Ureter (tissue), 1 donor: ENCODE measurements around the gene ANKRD18A. TPM values are rescaled to one million over a fixed set of nuclear protein-coding genes. Genes with fewer than 3 reads are reported as not detected.

Experiments
- DNase-seq: peaks from one replicate; pipeline ENCODE4 v3.0.0-alpha.2; 2020; ENCODE audit warnings: low spot score
- total RNA-seq: library from RNA; stranded (reverse); gene quantifications from one replicate; pipeline ENCODE4 v1.2.4, GENCODE V29; 2023
- donor health status: DM: yes; HTN: yes; CAD: no.

Gene ANKRD18A
- 16.6 TPM for total RNA-seq

DNA sequence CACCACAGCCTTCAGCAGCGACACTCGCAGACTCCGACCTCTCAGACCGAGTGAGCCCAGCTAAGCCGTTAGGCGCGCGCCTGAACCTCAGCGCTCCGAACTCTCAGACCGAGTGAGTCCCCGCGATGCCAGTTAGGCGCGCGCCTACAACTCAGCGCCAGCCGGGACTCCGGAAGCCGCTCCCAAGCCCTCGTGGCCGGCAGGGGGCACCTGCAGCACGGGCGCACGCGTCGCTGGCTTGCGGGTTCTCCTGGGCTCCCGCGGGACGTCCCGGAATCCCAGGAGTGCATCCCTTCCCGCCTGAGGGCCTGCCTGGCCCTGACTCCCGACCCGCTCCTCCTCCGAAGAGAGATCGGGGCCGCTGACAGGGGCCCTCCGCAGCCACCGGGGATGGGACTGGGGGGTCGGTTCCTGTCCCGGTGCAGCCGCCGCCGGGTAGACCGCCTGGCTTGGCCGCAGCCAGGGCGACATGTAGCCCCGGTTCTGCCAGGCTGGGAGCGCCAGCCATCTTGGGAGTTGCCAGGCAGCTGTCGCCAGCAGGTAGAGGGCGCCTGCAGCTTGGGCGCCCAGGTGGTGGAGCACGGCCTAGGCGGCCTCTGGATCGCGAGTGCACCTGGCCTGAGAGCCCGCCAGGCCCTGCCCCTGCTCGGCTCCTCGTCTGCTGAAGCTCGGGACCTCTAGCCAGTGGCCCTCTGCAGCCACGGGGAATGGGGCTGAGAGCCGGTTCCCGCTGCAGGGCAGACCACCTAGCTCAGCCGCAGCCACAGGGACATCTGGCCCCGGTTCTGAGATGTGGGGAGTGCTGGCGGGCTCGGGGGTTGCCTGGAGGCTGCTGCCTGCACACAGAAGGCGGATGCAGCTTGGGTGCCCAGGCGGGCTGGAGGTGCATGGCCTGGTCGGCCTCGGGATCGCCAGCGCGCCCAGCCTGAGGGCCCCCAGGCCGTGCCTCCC lies at the start of gene ANKRD18A:
TSS of gene ANKRD18A (minus strand) at position 114 of the 951 bp plus-strand sequence. CDS start 311 bp downstream, outside the sequence.
- peak; percentile 78 for DNase-seq

DNA sequence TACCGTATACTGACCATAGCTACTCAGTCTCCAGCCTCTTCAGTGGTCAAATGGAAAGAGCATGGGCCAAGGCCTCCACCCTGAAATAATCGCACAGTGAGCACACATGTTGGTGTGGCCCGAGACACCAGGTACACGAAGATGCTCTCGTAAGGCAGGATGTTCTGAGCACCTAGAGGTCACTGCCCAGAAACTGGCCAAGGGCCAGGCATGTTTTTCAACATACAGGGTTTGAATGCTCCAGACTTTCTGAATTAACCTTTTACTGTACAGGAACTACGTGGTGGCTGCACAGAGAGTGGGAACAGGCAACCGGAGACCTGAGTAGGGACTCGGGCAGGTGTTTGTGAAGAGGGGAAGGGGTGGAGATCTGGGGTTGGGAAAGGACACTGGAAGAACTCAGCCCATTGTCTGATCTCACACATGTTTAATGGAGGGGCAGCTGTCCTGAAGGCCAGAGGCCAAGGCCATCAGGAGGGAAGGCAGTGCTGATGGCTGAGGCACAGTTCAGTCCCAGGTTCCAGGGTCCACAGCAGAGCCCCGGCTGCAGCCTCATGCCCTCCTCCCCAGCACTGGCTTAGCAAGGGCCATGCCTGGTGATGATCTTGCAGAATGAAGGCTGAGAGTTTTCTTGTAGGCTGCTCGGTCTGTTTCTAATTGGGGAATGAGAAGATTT lies 48.5 kb upstream of the ANKRD18A start:
- no peak for DNase-seq

DNA sequence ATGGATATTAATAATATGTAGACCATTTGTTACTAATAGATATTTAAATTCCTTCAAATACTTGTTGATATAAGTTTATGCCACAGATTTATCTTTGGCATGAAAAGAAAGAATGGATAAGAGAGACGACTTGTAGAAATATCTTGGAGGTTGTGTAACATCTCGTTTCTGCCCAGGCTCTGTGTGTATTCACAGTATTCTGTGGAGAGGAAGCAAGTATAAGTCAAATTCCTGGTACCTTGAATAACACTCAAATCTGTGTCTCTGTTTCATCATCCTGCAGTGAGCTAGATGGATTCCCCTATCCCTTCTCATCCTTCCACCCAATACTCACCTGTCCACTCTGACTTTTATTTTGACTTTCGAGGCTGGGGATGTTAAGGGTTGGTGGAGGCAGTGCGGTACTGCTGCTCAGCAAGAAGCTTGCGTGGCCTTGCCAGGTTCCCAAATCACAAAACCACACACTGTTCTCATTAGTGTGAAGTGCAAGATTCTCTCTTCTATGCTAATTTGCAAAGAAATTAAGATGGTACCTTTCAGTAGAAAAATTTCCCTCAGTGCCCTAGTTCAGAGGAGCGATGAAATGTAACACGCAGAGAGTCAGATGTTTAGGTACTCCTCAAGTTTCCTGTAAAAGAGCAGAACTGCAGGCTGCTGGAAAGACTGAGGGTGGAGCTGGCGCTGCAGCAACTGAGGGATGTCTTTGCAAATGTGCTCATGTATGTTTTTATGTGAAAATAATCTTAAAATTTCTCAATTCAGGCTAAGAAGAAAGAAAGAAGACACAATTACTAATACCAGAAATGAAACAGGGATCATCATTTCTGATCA lies 42.6 kb upstream of the ANKRD18A start:
- no peak for DNase-seq

DNA sequence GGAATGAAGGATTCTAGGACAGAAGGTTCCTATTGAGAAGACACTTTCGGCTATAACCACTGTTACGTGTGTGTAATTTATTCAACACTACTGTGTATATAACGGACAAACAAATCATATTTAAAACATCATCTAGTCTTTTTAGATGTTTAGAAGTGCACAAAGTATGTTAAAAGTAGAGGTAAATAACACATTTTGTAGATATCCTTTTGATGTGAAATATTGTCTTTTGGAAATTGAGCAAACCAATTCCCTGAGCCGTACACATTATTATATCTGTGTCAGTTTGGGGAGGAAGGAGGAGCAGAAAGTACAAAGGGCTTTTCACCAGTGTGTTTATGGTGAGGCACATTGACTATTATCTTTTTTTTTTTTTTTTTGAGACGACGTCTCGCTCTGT lies 39.1 kb upstream of the ANKRD18A start:
- DNase-seq: no peak

DNA sequence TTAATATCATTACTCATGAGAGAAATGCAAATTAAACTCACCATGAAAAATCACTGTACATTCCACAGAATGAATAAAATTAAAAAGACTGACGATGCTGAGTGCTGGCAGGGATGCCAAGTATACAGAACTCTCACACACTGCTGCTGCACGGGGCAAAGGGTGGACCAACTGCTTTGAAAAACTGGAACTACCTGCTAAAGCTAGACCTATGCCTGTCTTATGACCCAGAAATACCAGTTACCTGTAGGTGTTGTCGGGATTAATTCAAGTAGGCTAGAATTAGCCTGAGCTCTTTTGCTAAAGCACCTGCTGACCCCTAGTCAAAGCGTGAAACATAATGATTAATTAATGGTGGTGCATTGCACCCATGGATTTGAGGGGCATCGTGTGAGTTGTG lies 36.5 kb upstream of the ANKRD18A start:
- no peak for DNase-seq

DNA sequence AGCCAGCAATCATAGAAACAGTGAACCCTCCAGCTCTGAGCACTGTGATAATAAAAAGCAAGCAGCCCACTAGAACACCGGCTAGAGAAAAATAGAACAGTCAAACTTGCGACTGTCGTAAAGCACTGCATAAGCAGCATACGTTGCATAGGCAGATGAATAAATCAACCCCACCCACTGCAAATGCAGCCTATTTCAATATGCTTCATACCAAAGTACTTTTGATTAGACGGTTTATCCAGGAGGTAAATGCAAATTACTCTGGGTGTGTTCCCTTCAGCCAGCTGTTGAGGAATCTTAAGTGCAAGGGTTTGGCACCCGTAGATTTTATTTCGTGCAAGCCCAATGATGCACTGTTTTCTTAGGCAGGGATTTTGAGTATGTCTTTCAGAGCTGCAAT lies 32.1 kb upstream of the ANKRD18A start:
- no peak for DNase-seq

DNA sequence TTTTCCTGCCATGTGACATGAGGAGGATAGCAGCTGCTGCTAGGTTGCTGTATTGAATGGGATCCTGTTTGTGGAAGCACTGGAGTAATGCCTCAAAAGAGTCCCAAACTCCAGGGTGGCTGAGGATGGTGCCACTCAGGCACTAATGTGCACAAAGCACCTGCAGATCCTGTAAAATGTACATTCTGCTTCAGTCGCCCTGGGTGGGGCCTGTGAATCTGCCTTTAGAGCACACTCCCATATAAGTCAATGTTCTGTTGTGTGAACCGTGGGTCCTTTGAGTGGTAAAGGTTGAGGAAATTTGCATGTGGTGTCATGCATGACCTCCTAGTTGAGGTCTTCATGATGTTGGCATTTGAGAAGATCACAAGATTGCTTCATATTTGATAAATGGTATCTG lies 31.6 kb upstream of the ANKRD18A start:
- no peak for DNase-seq

DNA sequence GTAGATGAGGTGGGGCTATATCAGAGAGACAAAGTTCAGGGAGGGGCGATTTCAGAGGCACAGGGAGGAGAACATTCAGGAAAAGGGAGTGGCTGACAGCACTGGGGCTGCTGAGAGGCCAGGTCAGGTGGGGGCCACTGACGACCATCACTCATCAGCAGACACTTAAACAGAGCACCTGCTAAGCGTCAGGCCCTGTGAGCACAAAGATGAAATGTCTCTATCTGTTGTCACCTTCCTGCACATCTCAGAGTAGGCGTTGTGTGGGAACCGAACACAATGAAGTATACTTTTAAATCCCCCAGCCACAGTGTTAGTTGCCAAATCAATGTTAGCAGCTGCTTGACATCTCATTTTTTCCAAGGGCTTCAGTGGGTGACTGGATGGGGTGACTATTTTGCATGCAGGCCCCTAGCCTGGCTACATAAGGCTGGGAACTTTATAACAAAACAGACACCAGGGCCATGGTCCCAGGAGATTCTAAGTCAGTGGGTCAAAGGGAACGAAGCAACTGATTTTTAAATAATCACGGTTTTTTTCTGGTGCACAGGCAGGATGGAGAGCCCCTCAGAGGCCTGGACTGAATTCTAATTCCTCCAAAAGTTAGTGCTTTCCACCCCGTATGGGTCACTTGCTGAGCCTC lies 31.1 kb upstream of the ANKRD18A start:
- DNase-seq: no peak

DNA sequence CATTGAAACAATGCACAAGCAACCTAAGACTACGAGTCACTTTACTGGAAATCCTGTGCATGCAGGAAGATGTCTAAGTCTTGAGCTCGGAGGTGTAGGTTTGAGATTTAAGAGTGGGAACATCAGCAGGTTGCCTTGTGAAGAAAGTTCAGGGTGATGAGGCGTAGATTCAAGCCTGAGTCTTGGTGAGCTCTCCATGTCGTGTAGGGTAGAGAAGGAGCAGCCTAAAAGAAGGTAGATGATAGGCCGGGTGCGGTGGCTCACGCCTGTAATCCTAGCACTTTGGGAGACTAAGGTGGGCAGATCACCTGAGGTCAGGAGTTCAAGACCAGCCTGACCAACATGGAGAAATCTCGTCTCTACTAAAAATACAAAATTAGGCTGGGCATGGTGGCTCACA lies 30.2 kb upstream of the ANKRD18A start:
- DNase-seq: no peak

DNA sequence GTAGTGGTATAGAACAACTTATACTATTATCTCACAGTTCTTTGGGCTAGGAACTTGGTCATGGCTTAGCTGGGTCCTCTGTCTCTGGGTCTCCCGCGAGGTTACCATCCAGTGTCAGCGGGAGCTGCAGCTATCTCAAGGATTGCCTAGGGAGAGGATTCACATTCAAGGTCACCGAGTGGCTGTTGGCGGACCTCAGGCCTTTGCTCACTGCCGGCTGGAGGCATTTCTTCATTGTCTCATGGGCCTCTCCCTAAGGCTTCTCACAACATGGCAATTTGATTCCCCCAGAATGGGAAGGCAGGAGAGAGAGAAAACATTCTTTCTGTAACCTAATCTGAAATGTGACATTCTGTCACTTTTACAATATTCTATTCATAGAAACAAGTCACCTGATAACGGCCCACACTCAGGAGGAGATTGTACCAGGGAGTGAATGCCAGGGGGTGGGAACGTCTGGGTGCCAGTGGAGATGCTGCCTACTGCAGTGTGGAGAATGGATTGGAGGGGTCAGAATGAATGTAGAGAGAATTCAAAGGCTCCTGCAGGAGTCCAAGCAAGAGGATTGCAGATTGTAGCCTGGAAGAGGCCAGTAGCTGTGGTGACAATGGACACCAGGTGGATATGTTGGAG lies 29.5 kb upstream of the ANKRD18A start:
- no peak for DNase-seq

DNA sequence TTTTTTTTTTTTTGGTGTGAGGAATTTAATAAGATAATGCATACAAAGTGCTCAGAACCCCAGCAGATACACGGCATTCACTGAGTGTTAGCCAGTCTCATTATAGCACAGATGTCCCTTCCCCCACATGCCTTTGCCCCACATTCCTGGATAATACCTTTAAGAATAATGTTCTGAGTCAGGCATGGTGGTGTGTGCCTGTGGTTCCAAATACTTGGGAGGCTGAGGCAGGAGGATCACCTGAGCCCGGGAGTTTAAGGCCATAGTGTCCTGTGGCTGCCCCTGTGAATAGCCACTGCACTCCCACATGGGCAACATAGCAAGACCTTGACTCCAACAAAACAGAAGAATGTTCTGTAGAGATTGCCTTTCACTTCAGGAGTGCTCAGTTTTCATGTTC lies 24.2 kb upstream of the ANKRD18A start:
- DNase-seq: no peak

DNA sequence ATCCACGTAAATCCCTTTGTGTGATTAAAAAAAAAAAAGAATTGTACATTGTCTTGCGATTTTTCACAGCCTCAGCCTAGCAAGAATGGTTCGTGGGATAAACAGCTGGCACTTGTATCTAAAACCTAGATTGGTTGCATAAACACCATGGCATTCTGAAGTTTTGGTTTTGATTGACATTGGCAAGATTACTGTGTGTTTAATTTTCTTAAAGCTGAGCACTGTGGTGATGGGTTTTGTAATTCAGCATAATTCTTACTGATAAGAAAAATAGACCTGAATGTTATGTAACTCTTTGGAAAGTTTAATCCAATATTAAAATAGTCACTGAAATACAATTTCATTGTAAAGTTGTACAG lies 23.4 kb upstream of the ANKRD18A start:
- no peak for DNase-seq

DNA sequence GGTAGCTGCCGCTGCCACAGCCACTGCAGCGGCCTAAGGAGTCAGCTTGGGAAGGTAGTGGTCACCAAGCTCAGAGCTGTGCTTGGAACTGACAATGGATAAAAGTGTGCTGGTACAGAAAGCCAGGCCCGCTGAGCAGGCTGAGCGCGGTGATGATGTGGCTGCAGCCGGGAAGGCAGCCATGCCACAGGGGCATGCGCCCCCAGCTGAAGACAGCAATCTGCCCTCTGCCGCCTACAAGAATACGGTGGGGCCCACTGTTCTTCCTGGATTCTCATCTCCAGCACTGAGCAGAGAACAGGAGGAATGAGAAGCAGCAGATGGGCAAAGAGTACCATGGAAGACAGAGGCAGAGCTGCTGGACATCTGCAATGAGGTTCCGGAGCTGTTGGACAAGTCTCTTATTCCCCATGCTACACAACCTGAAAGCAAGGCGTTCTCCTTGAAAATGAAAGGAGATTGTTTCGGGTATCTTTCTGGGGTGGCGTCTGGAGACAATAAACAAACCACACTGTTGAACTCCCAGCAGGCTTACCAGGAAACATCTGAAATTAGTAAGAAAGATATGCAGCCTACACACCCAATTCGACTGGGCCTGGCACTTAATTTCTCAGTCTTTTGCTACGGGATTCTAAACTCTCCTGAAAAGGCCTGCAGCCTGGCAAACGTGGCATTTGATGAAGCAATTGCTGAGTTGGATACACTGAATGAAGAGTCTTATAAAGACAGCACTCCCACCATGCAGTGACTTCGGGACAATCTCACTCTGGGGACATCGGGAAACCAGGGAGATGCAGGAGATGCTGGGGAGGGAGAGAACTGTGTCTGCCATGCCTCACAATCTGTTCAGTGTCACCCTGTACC lies 22.8 kb upstream of the ANKRD18A start:
- DNase-seq: no peak

DNA sequence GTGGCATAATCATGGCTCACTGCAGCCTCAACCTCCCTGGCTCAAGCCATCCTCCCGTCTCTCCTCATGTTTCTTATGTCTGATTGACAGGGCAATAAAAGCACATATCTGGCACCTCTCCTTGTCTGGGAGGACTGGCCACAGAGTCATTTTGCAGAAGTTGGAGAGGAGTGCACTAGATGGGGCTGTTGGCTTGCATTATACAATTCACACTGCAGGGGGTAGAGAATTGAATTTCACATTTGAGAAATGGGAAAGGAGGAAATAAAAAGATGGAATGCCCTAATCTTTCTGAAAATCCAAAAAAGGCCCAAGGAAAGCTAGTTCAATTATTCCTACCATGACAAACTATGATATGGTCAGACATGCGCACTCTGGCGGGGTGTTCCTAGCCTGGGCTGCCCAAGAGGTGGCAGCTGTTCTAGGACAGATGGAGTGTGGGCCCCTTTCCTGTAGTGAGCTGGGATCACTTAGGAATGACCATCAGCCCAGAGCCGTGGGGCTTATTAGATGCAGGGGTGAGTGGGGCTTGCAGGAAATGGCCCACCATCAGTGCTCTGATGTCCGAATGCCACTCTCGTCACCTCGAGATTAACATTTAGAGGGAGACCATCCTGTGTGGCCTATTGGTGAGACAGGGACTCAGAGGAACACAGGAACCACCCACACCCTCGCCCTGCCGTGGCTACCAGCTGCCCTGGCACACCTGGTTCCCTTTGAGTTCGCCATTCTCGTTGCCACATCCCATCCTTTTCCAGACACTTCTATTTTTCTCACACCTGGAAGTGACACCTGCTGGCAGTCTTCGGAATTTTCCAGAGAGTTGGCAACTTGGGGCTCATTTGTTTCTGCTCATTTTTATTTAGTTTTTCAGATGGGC lies 21.8 kb upstream of the ANKRD18A start:
- no peak for DNase-seq

DNA sequence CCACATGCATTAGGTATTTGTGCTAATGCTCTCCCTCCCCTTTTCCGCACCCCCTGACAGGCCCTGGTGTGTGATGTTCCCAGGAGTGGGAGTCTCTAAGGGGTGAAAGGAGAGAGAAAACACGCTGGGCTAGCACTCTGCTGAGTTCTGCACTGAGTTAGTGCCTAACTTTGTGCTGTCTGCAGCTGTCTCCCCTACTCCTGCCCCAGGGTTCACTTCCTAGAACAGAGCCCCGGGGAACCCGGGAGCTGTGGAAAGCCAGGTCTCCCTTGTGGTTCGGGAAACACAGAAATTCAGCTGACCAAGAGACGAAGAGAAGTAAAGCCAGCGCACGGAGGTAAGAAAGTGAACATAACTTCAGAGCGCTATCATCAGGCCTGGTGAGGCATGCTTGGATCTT lies 20.7 kb upstream of the ANKRD18A start:
- DNase-seq: no peak

DNA sequence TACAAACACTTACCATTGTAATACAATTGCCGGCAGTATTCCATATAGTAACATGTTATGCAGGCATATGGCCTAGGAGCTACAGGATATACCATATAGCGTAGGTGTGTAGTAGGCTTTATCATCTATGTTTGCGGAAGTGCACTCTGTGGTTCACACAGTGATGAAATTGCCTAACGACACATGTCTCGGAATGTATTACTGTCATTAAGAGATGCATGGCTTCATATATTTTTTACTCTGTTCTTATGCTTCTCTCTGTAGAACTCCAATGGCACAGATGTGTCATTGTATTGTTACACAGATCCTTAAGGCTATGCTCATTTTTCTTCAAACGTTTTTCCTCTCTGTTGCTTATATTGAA lies 19.2 kb upstream of the ANKRD18A start:
- no peak for DNase-seq

DNA sequence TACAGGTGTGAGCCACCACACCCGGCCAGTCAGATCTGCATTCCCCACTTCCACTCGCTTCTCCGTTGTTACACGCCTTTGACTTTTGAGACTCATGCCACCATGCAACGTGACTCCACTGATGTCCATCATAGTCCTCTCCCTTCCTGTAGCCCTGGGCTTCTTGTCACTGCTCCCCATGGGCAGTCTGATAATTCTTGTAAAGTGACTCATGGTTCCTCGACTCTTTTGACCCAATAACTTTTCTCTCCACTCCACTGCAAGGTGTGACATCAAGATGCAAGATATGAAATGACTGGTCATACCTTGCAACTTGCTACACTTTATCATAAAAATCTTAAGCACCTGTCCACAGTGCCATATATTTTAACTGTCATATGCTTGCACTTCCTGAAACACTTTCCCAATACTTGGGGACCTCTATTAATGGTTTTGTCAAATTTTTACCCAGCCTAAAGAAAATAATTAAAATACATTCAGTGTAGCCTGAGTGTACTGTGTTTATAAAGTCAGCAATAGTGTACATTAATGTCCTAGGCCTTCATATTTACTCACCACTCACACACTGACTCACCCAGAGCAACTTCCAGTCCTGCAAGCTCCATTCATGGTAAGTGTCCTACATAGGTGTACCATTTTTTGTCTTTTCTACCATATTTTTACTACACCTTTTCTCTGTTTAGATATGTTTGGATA lies 18.6 kb upstream of the ANKRD18A start:
- DNase-seq: peak; percentile 49

DNA sequence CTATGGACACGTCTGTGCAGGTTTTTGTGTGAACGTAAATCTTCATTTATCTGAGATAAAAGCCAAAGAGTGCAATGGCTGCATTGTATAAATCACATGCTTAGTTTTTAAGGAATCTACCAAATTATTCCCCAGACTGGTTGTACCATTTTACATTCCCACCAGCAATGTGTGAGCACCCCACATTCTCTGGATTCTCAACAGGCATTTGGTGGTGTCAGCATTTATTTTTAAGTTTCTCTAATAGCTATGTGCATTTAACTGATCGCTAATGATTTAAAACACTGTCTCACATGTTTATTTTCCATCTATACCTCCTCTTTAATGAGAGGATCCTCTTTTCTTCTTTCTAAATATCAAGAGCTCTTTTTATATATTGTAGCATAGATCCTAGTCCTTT lies 13.9 kb upstream of the ANKRD18A start:
- DNase-seq: no peak

DNA sequence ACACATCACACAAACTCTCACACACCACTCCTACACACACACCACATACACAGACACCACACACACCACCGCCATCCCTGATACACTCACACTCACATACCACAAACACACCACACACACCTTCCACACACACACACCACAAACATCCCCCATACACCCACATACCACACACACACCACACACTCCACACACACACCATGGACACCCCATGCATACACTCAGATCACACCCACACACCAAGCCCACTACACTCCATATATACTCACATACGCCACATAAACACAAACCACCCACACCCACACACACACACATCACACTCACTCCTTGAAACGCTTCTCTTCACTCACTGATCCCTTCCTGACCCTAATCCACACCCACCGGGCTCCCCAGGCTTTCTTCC lies 9.1 kb upstream of the ANKRD18A start:
- DNase-seq: no peak
